HEK293 (cell line): ENCODE measurements around the gene PKNOX1.

Source experiments
- CTCF ChIP-seq: fragments of 450-650 bp; formaldehyde crosslinking; IDR thresholded peaks from 2 replicates; pipeline ENCODE4 v1.5.1; 2016; ENCODE audit warnings: missing biosample characterization, missing genetic modification characterization
- YY1 ChIP-seq: fragments of 450-650 bp; formaldehyde crosslinking; IDR thresholded peaks from 2 replicates; pipeline ENCODE4 v1.5.1; 2018; ENCODE audit warnings: missing biosample characterization, missing genetic modification characterization
- ZBTB1 ChIP-seq: fragments of 450-650 bp; formaldehyde crosslinking; IDR thresholded peaks from 2 replicates; pipeline ENCODE4 v1.5.1; 2016; ENCODE audit warnings: missing biosample characterization, missing genetic modification characterization
- ZBTB7A ChIP-seq: fragments of 450-650 bp; formaldehyde crosslinking; IDR thresholded peaks from 2 replicates; pipeline ENCODE4 v1.5.1; 2016; ENCODE audit warnings: low read depth, missing biosample characterization, missing genetic modification characterization
- ZNF16 ChIP-seq: fragments of 450-650 bp; formaldehyde crosslinking; IDR thresholded peaks from 2 replicates; pipeline ENCODE4 v1.5.1; 2016; ENCODE audit warnings: low read depth, missing biosample characterization, missing genetic modification characterization
- ZNF24 ChIP-seq: fragments of 450-650 bp; formaldehyde crosslinking; IDR thresholded peaks from 2 replicates; pipeline ENCODE4 v1.5.1; 2016; ENCODE audit warnings: missing biosample characterization, missing genetic modification characterization
- ZNF292 ChIP-seq: fragments of 450-650 bp; formaldehyde crosslinking; IDR thresholded peaks from 2 replicates; pipeline ENCODE4 v1.5.1; 2016; ENCODE audit warnings: low read depth, missing biosample characterization, missing genetic modification characterization, borderline replicate concordance
- ZNF354C ChIP-seq: fragments of 450-650 bp; formaldehyde crosslinking; IDR thresholded peaks from 2 replicates; pipeline ENCODE4 v1.5.1; 2016; ENCODE audit warnings: missing biosample characterization, missing genetic modification characterization, low read depth, borderline replicate concordance
- ZNF513 ChIP-seq: fragments of 450-650 bp; IDR thresholded peaks from 2 replicates; pipeline ENCODE4 v1.5.1; 2018; ENCODE audit warnings: missing biosample characterization, missing genetic modification characterization
- ZNF560 ChIP-seq: fragments of 450-650 bp; formaldehyde crosslinking; IDR thresholded peaks from 2 replicates; pipeline ENCODE4 v1.5.1; 2017; ENCODE audit warnings: missing biosample characterization, missing genetic modification characterization, borderline replicate concordance

DNA sequence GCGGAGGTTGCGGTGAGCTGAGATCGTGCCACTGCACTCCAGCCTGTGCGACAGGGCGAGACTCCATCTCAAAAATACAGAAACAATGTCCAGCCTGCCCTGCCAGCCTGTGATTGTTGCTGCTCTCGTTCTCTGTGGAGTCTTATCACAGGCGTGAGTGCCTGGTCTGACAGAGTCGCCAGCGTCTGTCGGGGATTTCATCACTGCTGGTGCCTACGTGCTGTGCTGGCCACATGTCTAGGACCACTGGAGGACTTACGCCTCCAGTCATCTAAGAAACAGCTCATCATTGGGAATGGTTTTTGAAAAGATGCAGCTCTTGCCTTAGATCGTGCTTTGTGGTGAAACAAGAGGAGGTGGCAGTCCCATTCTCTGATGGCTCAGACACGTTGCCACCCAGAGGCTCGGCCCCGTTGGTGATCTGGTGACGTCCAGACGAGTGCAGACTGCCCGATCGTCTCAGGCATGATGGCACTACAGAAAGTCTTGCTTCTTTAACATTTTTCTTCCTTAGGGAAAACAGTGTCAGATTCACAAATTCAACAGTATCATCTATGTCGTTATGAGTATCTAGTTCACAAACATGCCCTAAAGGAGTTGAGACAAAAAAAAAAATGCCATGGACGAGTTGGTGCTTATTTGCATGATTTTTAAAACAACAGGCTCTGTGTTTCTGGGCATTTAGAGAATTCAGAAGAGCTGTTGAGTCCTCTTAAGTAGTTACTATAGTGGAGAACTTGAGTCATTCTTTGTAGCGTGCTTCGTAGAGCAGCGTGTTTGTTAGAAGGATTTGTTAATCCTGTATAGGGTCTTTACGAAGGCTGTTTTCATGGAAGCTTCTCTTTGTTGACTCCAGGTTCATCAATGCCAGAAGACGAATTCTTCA is 53.7 kb downstream of the PKNOX1 start:
- TF ChIP-seq ZNF292 (tag by site-specific recombination) (no peak), ZNF16 (tag by site-specific recombination) (no peak), YY1 (tag by site-specific recombination) (no peak), CTCF (no peak), ZNF354C (no peak), ZBTB7A (tag by site-specific recombination) (no peak), ZNF560 (tag by site-specific recombination) (no peak), ZNF24 (tag by site-specific recombination) (no peak), ZNF513 (tag by site-specific recombination) (no peak), ZBTB1 (tag by site-specific recombination) (no peak)
